Heart right ventricle (tissue), 16 donors: ENCODE results near the gene RAD51B. TPM values are rescaled to one million over a fixed set of nuclear protein-coding genes. Genes with fewer than 3 reads are reported as not detected.

Experiments used
- ATAC-seq, 8 donors: fragments of 200-7000 bp; cut with Tn5 transposase; one replicate each; pipeline ENCODE4 v1.9.1; 2020; ENCODE audit warnings: mild to moderate bottlenecking in 8 of 8, moderate library complexity in 8 of 8, moderate number of reproducible peaks in 1 of 8
- DNase-seq, 2 donors: peaks; one replicate each; pipeline ENCODE4 v3.0.0-alpha.2; 2020
- H3K27ac ChIP-seq, 10 donors: fragments of 200-600 bp; sonication (generic) in 2 of 10; one replicate each; pipeline versions ENCODE4 v1.5.0 to v1.8.0; 2020 to 2022; ENCODE audit warnings: mild to moderate bottlenecking in 3 of 10
- H3K27me3 ChIP-seq, 7 donors: fragments of 200-600 bp; one replicate each; pipeline ENCODE4 v1.8.0; 2021 to 2022; ENCODE audit warnings: mild to moderate bottlenecking in 2 of 7
- H3K36me3 ChIP-seq, 9 donors: fragments of 200-600 bp; sonication (generic) in 1 of 9; one replicate each; pipeline versions ENCODE4 v1.5.0 to v1.8.0; 2020 to 2022; ENCODE audit warnings: mild to moderate bottlenecking in 2 of 9
- H3K4me1 ChIP-seq, 9 donors: fragments of 200-600 bp; sonication (generic) in 1 of 9; one replicate each; pipeline versions ENCODE4 v1.5.0 to v1.8.0; 2020 to 2022; ENCODE audit warnings: mild to moderate bottlenecking in 4 of 9
- H3K4me3 ChIP-seq, 10 donors: fragments of 200-600 bp; sonication (generic) in 2 of 10; one replicate each; pipeline versions ENCODE4 v1.5.0 to v1.8.0; 2020 to 2022; ENCODE audit warnings: mild to moderate bottlenecking in 7 of 10, moderate library complexity in 2 of 10
- H3K9me3 ChIP-seq, 11 donors: fragments of 200-600 bp in 10 of 11; sonication (generic) in 2 of 11; one replicate each; pipeline versions ENCODE4 v1.5.0 to v1.8.0; 2013 to 2022; ENCODE audit warnings: mild to moderate bottlenecking in 2 of 11, control low read depth in 1 of 11, moderate library complexity in 1 of 11
- CTCF ChIP-seq, 9 donors: fragments of 200-600 bp; sonication (generic) in 2 of 9; IDR thresholded peaks; one replicate each; pipeline versions ENCODE4 v1.5.0 to v1.8.0; 2021 to 2022; ENCODE audit warnings: antibody characterized with exemption in 9 of 9, mild to moderate bottlenecking in 5 of 9, moderate library complexity in 1 of 9
- WGBS, 2 donors: extraction: QIAGEN DNeasy Blood & Tissue Kit; methylation state at CpG; one replicate each; pipeline ENCODE4 v1.1.7; 2013; ENCODE audit warnings: inconsistent platforms in 1 of 2; 5-methylcytosine and 5-hydroxymethylcytosine counted together
- intact Hi-C, 10 donors: fragments of 100-400 bp; cut with DNase I; formaldehyde crosslinking; loops; one replicate each; pipeline versions ENCODE4 v1.11.1 to v1.14.2; 2022
- polyA plus RNA-seq, 2 donors: library from polyadenylated mRNA; stranded (reverse); fragments of 200-250 nt; gene quantifications; one replicate each; pipeline ENCODE4 v1.2.3, GENCODE V29; 2013
- total RNA-seq, 10 donors: library from RNA; stranded (reverse); fragmentation: NEBNext Ultra II Directional in 3 of 10; extraction: Animal tissue kit (Norgen Biotek cat#: 25700) in 3 of 10; gene quantifications; one replicate each; pipeline versions ENCODE4 v1.2.1 to v1.2.4, GENCODE V29; 2021 to 2023
- donor health status: Arrhythmogenic right ventricular cardiomyopathy.
- donor health status: ischemic (EF 13 %, LVEDD 7.1; RV severe dilation, severe dysfunction).
- donor health status: healthy with polysubstance abuse.
- donor health status: DM: no; HTN: yes; CAD: no.
- donor health status: DM: no; HTN: no; CAD: no.
- donor health status: ischemic (EF 25% LVEDD 6.9; RV normal size, moderate dysfunction).
- donor health status: ischemic (EF 25% LVEDD 5.7; RV mildly dilated, moderate dysfunction).
- donor health status: healthy.
- donor health status: DM: yes; HTN: yes; CAD: no.
- donor health status: Ischemic cardiomyopathy.
- donor health status: ischemic (EF 35%, LVEDD 5.7; RV mildly dilated, moderate dysfunction).
- donor health status: nonischemic (EF 11% LVEDD 7.7; RV severe dilation, severe dysfunction).
- donor health status: DM: yes; HTN: yes; CAD: no.
- donor health status: PGD.
- donor health status: ischemic (EF 29% LVEDD 5.4; RV normal size, mild dysfunction).
- donor health status: nonischemic (EF 23%, LVEDD 6.1; RV moderate dilation, normal function).

Gene RAD51B
- total and polyA plus RNA-seq, 12 donors = 0.88 to 8.6 (median 3.5) TPM

GRCh38 chr14:68710776-68711175 lies 891.2 kb downstream of the RAD51B start:
- WGBS, 2 donors = 92 to 94% methylated on average over 6 of the region's 6 CpGs

GRCh38 chr14:68711561-68712309 lies 892.2 kb downstream of the RAD51B start:
- no peak for DNase-seq
- WGBS, 2 donors = 91 to 92% methylated on average over 9 of the region's 9 CpGs
- no peak for TF ChIP-seq CTCF (IDR thresholded peaks at IDR 0.05)
- intact Hi-C loops = no loop called here
- Histone ChIP-seq H3K9me3 (no peaks in the 10 kb centered on the region), H3K27ac (peak overlapping the region in 3 of 10 donors; percentile 15 to 25 (median 15)), H3K27me3 (no peaks in the 10 kb centered on the region), H3K4me1 (peaks cover 0 to 37% (median 6%) of the 10 kb centered on the region in 9 donors), H3K4me3 (no peak overlapping the region), H3K36me3 (no peaks in the 10 kb centered on the region)
- peak in 1 of 8 donors; percentile 4 for ATAC-seq

More at GRCh38 chr14:68710776-68711175, 891.2 kb downstream of the RAD51B start:
- intact Hi-C loops = no loop called here
- H3K4me3 ChIP-seq = no peak overlapping the region
- no peaks in the 10 kb centered on the region for H3K36me3 ChIP-seq
- TF ChIP-seq CTCF (IDR thresholded peaks at IDR 0.05) = no peak
- peaks cover 0 to 43% (median 16%) of the 10 kb centered on the region in 9 donors for H3K4me1 ChIP-seq
- ATAC-seq (no peak), DNase-seq (no peak)
- peak overlapping the region in 1 of 10 donors; percentile 15 for H3K27ac ChIP-seq
- no peaks in the 10 kb centered on the region for H3K27me3 ChIP-seq
- no peaks in the 10 kb centered on the region for H3K9me3 ChIP-seq

- intact Hi-C loops = no loop called here
- H3K9me3 ChIP-seq = no peaks in the 10 kb centered on the region
- no peak for DNase-seq
- H3K27ac ChIP-seq = peak overlapping the region in 2 of 10 donors; percentile 15 to 36
- peaks cover 0 to 40% (median 4%) of the 10 kb centered on the region in 9 donors for H3K4me1 ChIP-seq
- no peak for ATAC-seq
- WGBS, 2 donors = 94 to 95% methylated on average over 15 of the region's 15 CpGs
- no peak for TF ChIP-seq CTCF (IDR thresholded peaks at IDR 0.05)
- no peaks in the 10 kb centered on the region for H3K27me3 ChIP-seq
- H3K4me3 ChIP-seq = no peak overlapping the region
- H3K36me3 ChIP-seq = no peaks in the 10 kb centered on the region
Measured at GRCh38 chr14:68712703-68713370, 893.3 kb downstream of the RAD51B start.

- Histone ChIP-seq H3K4me1 (peaks cover 0 to 40% (median 4%) of the 10 kb centered on the region in 9 donors), H3K27me3 (no peaks in the 10 kb centered on the region), H3K9me3 (no peaks in the 10 kb centered on the region), H3K36me3 (no peaks in the 10 kb centered on the region), H3K27ac (peak overlapping the region in 1 of 10 donors; percentile 11), H3K4me3 (no peak overlapping the region)
- ATAC-seq (no peak), DNase-seq (no peak)
- intact Hi-C loops = no loop called here
- no peak for TF ChIP-seq CTCF (IDR thresholded peaks at IDR 0.05)
- WGBS, 2 donors = 72 to 74% methylated on average over 7 of the region's 7 CpGs
Measured at GRCh38 chr14:68713782-68714181, 894.2 kb downstream of the RAD51B start.
